ENCODE measurements around the gene SLC4A11.

The SLC4A11 gene

DNA sequence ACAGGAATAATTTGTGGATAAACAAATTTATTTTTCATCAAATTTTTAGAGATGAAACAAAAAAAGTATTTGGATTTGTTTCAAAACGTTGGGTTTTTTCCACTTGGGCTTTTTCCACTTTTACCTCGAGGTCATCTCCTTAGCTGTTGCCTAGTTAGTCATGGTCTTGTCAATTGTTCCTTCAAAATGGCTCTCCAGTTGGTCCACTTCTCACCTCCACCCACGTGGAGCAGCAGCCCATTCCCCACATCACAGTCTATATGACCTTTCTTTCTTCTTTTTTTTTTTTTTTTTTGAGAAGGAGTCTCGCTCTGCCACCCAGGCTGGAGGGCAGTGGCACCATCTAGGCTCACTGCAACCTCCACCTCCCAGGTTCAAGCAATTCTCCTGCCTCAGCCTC is 6.7 kb upstream of the SLC4A11 start:
- no peak for DNase-seq

DNA sequence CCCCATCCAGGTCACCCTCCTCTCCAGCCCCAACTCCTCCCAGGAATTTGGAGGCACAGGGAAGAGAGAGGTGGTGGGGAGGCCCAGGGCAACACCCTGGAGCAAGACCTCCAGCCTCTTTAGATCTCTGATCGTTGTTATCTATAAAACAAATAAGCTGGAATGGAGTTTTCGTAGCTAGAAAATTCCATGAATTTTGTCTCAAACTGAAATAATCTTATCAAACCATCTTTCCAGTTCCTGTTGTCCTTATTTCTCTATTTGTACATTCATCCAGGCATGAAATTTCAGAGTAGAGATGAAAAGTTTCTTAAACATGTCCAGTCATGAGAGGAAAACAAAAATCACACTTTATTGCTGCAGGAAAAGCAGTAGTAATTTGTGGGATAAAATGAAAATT is 6.2 kb upstream of the SLC4A11 start:
- DNase-seq = no peak

DNA sequence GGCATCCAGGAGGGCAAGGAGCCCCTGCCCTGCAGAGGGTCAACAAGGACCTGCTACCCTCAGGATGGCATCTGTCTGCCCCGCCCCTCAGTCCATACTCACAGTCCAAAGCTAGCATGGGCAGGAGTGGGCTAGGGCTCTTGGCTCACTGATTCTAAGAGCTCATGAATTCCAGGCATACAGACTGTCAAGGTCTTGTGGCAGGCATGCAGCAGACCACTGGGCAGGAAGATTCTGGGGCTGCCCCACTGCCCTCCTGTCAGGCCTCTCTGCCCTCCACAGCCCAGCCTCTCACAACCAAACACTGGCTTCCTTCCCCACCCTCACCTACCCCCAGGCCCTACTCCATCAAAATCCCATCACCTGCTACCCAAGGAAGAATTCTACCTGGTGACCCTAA is 5.6 kb upstream of the SLC4A11 start:
- no peak for DNase-seq

DNA sequence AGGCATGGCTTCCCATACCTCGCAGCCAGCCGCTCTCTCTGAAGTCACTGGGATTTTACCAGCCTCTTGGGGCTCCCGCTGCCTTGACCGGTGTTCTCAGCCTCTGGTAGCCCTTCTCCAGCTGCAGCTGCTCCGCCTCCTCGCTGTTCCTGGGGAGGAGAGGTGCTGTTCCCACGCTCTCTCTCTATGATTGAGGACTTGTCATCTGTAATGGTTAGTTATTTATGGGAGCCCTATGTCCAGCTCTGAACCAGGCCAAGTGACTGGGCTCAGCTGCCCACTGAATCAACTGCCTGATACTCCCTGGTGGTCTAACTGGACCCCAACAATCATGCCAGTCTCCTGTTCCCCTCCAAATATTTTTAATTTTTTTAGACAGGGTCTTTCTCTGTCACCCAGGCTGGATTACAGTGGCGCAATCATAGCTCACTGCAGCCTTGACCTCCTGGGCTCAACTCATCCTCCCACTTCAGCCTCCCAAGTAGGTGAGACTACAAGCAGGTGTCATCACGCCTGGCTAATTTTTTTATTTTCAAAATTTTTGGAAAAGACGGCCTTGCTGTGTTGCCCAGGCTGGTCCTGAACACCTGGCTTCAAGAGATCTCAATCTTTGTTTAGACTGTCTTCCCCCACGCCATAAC is 4.8 kb upstream of the SLC4A11 start:
- DNase-seq = no peak

DNA sequence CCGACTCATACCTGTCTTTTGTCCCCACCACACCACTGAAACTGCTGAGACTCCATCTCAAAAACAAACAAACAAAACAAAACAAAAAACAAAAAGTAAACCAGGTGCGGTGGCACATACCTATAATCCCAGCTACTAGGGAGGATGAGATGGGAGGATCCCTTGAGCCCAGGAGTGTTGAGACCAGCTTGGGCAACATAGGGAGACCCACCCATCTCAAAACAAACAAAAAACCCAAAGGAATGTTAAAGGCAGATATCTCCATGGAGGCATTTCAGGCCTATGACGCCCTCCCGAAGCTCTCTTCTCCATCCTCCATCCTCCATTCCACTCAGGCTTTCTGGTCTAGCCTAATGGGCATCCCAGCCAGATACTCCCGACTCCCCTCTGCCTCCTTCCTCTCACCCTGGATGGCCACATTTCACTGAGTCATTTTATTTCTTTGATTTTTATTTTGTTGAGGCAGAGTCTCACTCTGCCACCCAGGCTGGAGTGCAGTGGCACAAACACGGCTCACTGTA is 3.2 kb upstream of the SLC4A11 start:
- DNase-seq = no peak

DNA sequence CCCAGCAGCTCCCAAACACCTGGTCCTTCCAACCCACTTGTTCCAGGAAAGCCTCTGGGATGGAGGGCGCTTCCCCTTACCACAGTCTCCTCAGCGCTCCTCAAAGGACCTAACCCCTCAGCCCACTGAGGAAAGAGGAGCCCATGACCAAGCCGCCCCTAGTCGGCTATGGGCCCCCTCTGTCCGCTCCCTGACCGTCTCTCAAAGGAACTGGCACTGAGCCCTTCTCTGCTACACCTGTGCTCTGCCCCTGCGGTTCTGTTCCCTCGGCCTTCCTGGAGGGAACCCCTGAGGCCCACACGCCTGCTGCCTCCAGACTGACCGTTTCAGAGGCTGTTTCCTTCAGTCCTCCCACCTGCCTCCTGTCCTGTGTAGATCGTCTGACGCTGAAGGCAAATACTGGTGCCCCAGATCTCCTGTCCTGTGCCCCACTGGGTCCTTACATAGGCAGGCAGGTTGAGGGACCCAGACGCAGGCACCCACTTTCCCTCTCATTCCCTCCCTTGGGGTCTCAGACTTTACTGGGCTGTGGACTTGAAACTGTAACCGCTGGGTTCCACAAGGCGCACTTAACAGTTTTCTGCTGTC is 1.9 kb upstream of the SLC4A11 start:
- DNase-seq = no peak

DNA sequence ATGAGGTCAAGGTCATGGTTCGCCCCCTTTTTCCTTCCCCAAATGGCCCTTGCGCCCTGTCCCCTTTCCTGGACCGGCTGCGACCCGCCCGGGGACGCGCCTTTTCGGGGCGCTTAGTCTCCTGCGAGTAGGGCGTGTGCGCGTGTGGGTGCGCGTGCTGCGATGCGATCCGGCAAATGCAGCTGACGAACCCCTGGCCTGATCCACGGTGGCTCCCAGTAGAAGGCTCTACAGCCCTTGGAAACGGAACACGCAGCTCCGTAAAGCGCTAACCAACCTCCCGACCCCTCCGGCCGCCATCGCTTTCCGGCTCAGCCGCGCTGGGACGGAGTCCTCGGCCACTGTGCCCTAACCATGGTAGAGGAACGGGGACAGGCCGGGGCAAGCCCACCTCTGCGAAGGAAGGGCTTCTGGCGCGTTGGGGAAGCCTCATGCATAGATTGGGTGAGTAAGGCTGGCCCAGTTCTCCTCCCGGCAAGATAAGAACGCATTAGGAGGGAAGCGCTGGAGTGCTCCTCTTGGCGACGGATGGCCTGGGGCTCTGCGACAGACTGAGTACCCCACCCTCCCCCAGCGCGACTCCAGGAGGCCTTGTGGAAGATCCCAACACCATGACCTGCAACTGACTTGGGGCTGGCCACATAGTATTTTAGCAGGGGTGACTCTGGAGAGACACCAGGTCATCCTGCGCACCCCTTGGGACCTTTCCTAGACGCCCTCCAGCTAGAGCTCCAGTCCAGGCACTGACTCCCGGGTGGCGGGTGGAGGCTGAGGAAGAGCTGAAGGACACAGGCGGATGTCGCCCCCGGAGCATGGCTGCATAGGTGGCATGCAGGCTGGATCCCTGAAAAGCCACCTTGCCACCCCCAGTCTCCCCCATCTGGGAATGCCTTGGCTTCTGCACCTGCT is 1.1 kb upstream of the SLC4A11 start:
- no peak for DNase-seq

DNA sequence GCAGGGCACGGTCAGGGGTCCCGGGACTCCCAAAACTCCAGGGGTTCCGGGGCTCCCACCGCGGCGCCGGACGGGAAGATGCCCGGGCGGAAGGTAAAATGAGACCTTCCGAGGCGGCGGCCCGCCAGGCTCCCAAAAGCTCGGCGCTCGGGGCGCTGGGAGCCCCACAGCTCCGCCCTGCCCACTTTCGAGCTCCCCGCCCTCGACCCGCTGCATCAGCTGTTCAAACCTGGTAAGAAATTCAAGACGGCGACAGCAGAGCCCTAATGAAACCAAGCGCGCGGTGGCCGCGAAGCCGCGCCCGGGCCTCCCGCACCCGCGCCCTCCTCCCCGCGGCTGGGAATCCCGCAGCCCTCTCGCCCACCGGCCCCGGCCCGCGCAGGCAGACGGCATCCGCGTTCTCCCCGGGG is 369 bp downstream of the SLC4A11 start:
- DNase-seq = no peak

DNA sequence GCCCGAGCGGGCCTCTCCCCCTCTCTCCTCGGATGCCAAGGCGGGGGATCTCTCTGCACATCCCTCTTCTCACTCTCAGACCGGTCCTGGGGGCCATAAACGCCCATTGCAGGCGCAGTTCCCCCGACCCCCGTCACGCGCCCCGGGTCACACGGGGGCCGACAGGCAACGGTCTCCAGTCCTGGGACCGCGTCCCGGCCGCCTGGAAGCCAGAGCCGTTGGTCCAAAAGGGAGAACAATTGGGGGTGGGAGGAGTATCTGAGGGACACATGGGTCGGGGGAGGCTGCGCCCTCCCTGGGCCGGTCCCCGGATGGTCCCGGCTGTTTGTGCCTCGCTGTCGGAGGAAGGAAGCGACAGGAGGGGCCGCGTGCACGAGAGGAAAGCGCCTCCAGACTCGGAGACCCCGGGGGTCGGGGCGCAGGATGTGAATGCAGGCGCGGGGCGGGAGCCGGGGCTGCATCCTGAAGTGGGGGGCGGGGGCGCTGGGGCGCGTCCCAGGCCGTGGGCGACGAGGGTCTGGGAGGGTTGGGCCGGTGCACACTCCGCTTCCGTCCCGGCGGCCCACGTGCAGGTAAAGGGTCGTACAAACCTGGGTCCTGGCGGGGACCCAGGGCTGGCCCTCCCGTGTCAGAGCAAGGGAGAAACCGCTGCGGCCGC is 903 bp downstream of the SLC4A11 start:
- no peak for DNase-seq

DNA sequence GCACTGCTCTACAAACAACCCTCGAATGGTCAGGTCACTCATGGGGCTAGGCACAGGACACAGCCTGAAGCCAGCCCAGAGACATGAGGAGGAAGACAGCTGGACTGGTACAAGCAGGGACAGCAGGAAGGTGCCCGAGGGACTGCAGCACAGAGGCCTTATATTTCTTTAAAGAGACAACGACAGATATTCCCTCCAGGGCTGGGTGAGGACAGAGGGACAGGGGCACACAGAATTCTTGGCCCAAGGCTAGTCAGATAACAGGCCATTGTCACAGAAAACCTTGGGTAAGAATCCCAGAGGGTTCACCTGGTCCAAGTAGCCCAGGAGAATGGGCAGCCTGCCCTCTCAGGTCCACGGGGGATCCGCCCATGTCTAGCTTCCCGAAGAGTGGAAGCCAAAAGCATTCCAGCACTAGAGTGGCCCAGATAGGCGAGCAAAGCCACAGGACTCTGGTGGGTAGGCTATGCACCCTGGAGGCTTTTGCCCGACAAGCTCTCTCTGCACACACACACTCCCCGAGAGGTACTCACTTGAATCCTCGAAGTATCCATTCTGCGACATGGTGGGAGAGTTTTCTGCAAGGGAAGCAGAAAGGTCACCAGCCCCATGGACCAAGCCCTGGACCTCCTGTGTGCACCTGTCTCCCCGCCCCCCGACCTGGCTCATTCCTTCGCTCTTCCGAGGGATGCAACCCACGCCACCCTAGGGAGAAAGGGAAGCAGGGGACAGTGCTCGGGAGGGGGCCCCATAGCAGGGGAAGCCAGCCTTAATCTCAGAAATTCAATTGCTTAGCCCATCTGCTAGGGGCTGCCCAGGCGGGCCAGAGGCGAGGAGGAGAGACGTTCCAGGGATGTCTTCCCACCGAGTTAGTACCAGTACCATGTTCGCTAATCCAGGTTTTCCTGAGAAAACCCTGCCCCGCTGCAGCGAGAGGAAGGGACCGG is 1.7 kb downstream of the SLC4A11 start:
- no peak for DNase-seq

DNA sequence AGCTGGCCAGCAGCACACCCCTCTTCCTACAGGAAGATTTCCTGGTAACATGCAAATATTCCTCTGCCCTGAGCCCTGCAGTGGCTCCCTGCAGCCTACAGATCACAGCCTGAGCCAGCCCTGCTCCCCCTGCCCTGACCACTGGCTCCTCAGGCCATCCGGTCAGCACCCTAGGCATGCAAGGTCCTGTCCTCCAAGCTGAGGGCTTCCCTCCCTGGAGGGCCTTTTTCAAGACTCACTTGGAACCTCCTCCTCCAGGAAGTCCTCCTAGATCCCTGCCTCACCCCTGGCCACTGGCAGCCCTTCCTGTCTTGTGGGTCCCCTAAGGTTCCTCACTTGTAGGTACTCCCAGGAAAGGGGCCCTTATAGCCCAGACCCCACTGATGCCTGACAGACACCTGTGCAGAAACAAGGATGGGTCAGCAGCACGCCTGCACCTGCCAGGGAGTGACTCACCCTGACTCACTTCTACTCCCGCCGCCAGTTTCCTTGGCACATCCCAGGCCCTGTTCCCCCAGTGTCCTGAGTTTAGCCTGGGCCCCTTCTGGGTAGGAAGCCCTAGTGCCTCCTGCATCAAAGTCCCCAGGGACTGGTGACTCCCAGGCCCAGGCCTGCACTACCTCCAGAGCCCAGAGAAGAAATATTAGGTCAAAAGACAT is 3.2 kb downstream of the SLC4A11 start:
- no peak for DNase-seq

DNA sequence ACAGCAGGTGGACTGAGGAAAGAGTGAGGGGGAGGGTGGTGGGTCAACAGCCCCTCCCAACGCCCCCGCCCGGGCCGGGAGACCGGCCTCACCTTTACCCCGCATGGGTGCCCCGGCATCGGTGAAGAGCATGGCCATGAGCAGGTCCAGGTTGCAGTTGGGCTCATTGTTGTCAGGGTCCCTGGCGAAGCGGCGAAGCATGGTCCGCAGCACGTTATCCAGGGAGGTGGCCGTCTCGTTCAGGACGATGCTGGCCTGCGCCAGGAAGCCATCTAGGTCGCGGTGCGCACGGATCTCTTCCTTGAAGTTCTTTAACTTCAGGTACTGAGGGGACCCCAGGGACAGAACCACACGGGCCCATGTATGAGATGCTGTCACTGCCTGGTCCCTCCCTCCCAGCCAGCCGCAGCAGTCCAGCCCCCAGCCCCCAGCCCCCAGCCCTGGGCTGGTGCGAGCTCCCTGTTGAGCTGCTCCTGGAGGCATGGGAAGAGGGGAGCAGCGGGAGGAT is 4.9 kb downstream of the SLC4A11 start:
- no peak for DNase-seq

DNA sequence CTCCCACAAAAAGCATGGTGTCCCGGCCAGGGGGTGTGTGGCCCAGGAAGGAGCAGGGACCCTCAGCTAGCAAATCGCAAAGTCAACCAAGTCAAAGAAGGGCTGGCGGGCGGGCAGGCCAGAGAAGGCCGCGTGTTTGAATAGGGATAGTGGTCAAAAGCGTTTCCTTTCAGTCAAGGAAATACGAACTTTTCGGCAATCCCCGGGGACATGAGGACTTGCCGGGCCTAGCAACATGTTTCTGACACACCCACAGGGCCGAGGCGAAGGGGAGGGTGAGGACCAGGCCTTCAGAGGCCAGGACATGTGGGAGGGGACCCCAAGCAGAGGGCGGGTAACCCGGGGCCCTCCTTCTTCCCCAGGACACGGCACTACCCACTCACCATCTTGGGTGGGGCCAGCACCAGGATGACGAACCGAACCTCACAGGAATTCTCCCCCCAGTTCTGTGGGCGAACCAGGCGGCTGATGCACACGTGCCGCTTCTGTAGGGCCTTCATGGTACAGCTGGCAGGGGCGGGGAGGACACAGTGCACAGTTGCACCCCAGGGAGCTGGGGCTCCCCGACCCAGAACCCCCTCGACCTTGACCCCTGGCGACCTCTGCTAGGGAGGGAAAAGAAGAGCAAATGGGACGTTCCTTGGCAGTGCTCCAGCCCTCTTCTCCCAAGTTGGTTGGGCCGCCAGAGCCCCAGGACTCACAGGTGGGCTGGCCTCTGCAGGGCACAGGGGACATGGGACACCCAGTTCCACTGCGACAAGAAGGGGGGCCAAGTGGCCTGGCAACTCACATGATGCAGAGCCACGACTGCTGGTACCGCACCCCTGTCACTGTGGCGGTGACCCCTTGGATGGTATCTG is 5.6 kb downstream of the SLC4A11 start:
- no peak for DNase-seq

DNA sequence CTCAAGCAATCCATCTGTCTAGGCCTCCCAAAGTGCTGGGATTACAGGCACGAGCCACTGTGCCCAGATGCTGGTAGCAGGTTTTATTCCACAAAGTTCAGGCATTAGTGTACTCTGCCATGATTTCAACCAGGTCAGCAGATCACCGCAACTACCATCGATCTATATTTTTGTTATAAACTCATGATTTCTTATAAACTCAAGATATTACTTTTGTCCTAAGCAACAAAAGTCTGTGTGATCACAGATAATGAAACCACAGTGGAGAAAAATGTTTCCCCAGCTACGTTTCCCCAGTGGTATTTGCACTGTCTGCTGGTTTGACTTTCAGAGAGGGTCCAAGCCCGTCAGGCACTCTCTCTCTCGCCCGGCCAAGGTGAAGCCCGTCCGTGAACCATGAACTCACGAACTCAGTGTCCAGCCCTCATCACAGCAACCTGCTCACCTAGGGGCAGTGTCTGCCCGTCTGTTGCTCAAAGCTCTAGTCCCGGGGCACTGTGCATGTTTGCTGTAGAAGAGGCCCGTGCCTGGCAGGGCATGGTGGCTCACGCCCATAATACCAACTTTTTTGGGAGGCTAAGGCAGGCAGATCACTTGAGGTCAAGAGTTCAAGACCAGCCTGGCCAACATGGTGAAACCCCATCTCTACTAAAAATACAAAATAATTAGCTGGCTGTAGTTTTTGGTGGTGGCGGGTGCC is 7.0 kb downstream of the SLC4A11 start:
- no peak for DNase-seq

DNA sequence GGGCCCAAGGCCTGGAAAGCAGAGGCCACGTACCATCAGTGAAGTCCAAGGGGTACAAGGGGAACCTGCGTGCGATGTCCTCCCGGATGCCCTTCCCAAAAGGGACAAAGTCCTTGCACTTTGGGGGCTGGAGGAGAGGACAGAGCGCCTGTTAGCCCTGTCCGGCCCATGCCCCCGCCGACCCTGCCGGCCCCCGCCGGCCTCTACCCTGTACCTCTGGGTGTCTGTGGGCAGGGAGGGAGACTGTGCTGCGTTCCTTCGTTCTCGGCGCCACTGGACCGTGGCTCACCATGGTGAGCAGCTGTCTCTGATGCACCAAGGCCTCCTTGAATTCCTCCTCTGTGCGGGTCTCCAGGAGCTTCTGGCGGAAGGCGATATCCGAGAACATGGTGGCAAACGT is 7.9 kb downstream of the SLC4A11 start:
- no peak for DNase-seq

DNA sequence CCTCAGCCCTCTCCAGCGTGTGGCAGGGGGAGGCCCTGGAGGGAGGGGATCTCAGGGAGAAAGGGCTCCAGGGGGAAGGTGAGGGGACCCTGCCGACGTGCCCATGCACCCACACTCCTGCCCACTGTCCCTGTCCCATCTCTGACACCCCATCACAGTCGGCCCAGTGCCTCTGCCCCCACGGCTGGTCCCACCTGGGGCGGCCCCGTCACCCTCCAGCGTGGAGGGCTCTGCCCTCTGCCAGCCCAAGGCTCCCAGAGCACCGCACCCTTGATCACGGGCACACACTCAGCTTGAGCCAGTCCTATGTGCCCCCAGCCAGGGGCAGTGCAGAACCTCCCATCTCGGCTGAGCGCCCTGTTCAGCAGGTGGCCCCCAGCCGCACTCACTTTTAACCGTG is 9.2 kb downstream of the SLC4A11 start:
- no peak for DNase-seq

DNA sequence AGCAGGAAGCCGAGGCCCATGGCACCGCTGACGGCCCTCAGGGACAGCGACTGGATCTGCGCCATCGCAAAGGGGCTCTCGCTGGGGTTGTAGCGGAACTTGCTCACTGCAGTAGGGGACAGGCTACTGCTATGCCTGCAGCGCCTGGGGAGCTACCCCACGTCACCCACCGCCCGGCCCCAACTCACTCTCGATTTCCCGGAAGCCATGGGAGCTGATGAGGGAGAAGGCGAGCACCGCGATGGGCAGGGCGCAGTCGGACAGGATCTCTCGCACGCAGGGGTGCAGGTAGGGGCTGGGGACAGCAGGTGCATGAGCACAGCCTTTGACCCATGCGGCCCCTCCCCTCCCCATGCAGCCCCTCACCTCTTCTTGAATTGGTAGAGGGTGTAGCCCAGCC is 9.8 kb downstream of the SLC4A11 start:
- no peak for DNase-seq

DNA sequence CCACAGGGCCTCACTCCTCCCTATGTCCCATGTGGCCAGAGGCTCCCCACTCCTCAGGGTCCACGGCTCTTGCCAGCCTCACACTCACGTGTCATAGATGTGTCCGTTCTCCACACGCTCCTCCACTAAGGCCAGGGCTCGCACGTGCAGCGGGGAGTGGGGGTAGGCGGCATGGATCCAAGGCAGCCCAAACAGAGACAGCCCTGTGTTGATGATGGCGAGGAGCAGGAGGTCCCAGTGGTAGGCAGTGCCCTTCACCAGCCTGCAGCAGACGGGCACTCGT is 10.3 kb downstream of the SLC4A11 start:
- no peak for DNase-seq

DNA sequence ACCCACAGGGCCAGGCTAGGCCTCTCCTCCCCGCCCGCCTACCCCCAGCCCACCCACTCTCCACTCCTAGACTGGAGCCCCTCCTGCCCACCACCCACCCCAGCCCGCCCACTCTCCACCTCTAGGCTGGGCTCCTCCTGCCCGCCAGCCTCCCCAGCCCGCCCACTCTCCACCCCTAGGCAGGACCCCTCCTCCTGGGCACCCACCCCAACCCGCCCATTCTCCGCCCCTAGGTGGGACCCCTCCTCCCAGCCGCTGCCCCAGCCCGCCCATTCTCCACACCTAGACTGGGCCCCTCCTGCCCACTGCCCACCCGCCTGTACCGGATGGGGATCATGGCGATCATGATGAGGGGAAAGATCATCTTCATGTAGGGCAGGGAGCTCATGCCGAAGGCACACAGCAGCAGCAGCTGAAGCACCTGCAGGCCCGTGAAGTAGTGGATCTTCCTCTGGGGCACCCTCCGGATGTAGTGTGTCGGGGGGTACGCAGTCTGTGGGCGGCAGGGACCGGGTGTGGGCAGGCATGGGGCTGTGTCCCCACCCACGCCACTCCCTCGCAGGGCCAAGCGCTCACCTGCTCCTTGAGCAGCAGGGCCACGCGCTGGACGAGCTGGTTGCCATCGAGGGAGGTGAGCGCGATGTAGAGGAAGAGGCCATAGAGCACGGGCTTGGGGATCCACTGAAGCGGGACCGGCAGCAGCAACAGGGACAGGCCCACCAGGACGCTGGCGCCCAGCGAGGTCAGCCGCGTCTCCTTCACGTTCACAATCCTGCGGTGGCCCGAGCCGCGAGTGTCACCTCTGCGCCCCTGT is 10.8 kb downstream of the SLC4A11 start:
- DNase-seq = no peak

Data from NCI-H1930 (cell line).